Fibroblast of peridontal ligament (primary cell): ENCODE results near the gene RAD51D.
"Not testable (repeated sequence)": the region's sequence is repeated elsewhere in the genome, so short reads cannot be mapped to it uniquely, and the experiment has no call there.

Source experiments
- DNase-seq: peaks from one replicate; pipeline ENCODE4 v3.0.0-alpha.2; 2010; ENCODE audit errors: extremely low read depth

Gene RAD51D

DNA sequence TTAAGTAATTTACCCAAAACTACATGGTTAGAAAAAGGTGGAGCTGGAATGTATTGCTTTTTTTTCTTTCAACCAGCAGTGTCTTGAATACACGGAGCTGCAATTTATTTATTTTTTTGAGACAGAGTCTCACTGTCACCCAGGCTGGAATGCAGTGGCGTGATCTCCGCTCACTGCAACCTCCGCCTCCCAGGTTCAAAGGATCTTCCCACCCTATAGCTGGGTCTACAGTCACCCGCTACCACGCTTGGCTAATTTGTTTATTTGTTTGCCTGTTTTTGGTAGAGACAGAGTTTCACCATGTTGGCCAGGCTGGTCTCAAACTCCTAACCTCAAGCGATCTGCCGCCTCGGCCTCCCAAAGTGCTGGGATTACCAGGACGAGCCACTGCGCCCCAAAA is 29.0 kb downstream of the RAD51D start:
- not testable (repeated sequence) for DNase-seq

DNA sequence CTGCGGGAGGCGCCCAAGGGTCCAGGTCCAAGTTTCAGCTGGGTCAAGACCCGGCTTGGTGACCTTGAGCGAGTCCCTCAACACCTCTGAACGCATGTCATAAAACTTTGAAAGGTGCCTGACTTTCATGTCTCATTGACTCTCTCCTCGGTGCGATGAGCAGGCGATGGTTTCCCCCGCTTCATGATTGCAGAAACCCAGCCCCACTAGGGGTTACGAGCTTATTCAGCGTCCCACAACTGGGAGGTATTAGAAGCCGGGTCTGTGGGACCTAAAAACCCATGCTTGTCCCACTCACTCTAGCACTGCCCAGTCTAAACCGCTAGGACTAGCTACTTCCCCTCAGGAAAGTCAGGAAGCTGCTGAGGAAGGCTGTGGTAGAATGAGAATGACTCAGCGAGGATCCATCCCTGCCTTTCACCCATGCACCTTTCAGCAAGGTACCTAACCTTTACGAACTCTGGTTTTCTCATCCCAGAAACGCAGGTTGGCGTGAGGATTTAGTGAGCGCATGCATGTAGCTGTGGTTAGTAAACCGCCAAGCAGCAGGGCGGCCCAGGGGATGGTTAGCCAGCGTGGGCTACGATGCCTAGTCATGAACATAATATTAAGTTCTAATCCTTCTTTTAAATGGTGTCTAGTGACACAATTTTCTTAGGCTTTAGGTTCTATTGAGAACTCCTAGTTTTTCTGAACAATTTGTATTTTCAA is 29.9 kb downstream of the RAD51D start:
- peak; percentile 38 for DNase-seq

DNA sequence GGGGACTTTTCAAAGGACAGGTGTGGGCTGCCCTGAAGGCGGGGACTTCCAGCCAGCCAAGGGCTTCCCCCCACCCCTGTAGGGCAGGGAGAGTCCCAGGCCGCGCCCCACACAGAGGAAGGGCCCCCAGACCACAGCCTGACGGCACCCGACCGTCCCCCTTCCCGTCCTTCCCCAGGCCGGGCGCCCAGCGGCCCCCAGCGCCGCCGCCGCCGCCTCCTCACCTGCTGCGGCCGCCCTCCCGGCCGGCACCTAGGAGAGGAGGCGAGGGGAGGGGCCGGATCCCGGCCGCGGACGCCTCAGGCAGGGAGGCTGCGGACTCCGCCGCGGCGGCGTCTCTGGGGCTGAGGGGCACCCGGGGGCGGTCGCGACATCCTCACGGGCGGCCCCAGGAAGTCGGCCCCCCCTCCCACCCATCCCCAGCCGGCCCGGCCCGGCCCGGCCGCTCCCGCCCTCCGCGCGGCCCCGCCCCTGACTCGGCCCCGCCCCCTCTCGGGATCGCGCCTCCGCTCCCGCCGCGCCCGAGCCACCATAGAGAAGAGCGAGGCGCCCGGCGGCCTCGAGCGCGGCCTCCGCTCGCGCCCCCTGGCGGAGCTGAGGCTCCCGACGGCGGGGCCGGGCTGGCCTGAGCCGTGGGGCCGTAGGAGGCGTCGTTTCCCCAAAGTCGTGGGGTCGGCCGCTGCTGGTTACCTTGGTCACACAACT is 30.6 kb downstream of the RAD51D start:
- DNase-seq = peak; percentile 65

DNA sequence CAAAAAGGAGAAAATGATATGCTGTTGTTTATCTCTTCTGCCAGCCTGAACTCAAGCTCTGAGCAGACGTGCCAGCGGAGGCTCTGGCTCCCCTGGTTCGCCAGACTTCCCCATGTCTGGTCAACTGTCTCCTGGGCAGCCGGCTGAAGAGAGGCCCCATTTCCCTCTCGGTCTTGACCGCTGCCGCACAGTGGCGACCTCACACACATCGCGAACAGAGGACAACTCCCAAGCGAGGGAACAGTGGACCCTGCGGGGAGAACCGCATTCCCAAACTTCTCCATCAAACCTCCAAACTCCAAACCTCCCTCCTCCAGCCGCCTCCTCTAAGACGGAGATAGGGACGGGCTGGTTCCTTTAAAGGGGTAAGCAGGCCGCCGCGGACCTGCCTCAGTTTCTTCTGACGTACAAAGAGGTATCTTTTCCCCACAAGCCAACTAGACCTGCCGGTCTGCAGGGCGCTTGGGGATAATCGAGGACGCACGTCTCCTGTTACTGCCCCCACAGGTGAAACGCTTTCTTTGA is 31.2 kb downstream of the RAD51D start:
- peak; percentile 46 for DNase-seq

DNA sequence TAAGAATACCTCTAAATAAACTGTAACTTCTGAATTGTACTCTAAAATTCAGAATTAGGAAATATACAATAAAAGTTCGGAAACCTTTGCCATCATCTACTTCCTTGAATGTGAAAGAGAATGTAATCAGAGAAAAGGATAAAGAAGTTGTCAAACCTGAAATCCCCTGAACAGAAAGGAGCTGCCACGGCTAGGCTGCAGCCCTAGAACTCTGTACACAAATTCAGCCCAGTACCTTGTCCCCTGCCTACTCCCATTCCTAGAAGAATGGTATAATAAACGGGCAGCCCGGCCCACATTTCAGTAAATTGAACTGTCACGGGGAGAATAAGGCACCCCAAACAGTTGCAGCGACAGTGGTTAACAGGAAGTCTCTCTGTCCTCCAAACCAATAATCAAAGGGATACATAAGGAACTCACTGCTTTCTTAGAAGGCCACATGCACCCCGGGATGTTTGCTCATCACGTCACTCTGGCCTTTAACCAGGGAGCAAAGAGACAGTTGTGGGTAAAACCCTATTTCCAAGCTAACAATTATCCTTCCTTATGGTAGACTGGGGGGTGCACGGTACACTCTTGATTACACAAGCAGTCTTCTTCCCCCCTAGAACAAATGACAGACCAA is 31.8 kb downstream of the RAD51D start:
- peak; percentile 39 for DNase-seq

DNA sequence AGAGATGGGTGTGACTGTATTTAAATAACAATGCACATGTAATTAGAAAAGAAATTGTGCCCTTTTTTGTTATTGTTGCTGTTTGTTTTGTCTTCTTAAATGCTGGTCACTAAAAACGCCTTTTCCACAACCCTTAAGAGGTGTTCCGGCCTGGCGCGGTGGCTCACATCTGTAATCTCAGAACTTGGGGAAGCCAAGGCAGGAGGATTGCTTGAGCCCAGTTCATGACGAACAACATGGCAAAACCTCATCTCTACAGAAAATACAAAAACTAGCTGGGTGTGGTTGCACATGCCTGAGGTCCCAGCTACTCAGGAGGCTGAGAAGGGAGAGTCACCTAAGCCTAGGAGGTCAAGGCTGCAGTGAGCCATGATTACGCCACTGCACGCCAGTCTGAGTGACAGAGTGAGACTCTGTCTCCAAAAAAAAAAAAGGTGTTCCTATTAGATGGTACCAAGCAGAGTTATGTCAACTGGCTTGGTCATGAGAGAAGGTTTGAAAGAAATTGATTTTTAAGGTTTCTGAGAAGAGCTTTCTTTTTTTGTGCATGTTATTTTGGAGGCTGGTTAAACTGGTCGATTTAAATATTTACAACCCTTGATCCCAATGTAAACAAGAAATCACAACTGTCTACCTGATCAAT is 32.6 kb downstream of the RAD51D start:
- DNase-seq = no peak

DNA sequence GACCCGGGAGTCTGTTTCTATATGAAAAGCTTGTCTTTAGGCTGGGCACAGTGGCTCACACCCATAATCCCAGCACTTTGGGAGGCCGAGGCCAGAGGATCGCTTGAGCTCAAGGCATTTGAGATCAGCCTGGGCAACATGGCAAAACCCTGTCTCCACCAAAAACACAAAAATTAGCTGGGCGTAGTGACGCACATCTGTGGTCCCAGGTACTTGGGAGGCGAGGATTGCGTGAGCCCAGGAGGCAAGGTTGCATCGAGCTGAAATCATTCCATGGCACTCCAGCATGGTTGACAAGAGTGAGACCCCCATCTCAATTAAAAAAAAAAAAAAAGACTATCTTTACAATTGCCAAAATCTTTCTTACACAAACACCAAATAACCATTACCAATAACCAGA is 33.5 kb downstream of the RAD51D start:
- no peak for DNase-seq

DNA sequence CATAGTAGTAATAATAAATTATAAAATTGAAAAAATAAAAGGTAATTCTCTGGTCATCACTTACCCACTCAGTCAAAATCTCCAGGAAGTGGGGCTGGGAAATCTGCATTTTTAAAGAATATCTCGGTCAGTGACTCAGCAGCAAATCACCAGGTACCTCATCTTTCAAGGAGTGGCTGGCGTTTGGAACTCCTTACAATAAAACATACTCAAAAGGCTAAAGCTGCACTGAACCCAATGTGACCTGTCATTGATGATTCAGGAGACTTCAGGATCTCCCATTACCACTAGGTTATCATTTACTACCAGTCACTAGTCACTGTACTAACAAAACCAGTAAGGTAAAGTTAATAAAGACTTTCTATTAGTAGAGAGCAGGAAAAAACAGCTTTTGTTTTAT is 34.7 kb downstream of the RAD51D start:
- DNase-seq = no peak

DNA sequence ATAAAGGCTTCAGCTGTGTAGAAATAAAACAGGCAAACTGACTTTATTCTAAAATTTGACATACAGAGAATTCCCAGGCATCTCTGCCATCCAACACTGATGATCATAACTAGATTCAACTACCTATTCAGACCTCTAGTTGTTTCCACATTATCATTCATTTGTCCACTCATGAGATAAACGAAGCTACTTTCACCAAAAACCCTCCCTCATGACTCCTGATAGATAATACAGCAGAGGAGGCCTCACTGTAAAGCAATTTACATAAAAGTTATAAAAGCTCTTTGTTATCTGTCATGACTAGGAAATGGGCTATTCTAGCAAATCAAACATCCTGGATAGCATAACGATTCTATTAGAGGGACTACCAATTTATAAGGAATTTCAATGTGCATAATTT is 36.6 kb downstream of the RAD51D start:
- no peak for DNase-seq

DNA sequence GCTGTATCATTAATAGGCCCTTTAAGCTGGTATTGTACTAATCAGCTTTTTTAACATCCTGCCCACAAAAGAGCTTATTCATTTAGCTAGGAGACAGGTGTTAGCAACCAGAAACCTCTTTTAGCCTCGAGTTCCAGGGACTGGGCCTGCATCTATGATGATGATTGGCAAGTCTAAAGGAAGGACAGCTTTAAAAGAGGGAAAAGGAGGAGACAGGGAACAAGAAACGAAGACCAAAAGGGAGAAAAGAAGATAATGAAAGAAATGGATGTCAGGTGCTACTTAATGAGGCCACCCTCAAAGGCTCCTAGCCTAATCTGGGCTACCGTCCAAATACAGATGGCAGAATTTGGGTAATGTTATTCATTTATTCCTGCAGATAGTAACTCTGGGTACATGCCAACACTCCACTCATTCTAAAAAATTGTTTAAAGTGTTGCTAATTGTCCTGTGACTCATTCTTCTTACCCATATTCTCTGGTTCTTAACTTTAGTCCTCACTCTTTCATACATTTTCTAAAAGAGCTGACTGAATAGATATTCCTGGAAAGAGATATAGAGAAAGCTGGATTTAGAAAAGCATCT is 37.5 kb downstream of the RAD51D start:
- DNase-seq = peak; percentile 83

DNA sequence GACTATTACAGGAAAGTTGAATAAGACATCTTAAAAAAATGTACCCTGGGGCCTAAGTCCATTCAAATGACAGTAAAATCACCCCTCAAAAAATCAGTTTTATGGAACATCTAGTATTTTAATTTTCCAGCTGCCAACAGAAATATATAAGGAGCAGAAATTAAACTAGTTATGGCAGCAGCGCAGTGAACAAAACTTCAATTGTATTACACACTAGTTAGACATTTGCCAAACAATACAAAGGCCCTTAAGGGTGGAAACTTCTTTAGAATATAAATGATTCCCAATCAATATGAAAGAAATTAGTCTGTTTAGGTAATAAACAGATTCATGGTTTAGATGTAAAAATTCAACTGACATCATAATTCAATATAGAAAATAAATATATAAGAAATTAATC is 38.0 kb downstream of the RAD51D start:
- no peak for DNase-seq

DNA sequence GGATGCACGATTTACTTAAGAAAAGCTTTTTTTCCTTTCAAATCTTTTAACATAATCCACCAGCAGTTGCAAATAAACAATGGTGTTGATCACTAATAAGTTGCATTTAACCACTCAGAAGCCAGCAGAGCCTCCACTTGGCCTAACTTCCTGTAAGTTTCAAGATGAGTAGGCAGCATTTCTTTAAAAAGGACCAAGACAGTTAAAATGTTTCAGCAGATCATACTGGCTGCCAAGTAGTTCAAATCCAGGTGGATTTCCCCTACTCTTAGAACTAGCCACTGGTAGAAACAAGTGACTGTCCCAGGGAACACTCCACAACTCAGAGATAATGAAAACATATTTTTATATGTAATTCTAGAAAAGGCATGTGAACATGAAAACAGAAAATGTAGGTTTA is 39.1 kb downstream of the RAD51D start:
- no peak for DNase-seq

DNA sequence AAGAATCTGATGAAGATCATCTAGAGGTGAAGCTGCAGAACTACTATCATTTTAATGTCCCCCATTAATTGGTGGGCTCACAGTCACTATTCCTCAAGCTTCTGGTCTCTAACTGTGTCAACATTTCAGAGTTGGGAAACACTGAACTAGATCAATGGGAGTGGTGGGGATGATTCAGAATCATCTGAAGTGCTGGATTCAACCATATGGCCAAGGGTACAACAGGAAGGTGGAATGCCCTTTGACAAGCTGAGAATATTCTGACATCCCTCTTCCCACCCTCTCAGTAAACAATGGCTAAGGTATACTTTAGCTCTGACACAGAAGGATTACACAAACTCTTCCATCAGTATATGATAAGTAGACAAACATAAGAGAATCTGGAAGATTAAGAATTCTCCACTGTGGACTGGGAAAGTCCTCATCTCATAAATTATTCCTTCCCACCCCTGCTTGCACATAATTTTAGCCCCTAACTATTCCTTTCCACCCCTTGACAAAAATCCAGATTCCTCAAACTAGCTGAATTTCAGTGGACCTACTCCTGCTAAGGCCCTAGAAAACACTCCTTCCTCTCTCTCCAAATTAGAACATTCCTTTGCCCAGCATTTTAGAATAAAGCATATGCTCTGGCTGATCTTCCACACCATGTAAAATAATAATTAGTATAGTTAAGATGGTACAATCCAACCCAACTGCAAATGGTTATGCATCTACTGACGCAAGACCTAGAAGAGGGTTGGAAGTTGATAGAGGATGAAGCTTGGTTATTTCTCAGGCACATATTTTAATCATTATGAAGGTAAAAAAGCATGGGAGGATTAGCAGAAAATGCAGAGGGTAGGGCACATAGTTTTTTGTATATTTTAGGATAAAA is 39.9 kb downstream of the RAD51D start:
- no peak for DNase-seq

DNA sequence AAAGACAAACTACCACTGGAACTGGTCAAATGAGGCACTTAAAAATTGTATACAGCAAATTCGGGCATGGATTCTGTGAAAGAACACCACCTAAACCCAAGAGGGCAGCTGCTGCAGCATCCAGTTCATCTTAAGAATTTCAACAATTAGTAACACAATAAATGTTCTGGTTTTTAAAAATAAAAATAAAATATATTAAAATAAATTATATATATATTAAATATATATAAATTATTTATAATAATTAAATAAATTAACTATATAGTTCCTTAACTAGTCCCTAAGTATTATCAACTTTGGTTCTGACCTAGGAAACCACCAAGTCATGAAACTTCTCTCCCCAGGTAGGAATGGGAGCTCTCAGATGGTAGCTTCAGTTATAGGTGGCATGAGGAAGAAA is 42.8 kb downstream of the RAD51D start:
- DNase-seq = no peak

DNA sequence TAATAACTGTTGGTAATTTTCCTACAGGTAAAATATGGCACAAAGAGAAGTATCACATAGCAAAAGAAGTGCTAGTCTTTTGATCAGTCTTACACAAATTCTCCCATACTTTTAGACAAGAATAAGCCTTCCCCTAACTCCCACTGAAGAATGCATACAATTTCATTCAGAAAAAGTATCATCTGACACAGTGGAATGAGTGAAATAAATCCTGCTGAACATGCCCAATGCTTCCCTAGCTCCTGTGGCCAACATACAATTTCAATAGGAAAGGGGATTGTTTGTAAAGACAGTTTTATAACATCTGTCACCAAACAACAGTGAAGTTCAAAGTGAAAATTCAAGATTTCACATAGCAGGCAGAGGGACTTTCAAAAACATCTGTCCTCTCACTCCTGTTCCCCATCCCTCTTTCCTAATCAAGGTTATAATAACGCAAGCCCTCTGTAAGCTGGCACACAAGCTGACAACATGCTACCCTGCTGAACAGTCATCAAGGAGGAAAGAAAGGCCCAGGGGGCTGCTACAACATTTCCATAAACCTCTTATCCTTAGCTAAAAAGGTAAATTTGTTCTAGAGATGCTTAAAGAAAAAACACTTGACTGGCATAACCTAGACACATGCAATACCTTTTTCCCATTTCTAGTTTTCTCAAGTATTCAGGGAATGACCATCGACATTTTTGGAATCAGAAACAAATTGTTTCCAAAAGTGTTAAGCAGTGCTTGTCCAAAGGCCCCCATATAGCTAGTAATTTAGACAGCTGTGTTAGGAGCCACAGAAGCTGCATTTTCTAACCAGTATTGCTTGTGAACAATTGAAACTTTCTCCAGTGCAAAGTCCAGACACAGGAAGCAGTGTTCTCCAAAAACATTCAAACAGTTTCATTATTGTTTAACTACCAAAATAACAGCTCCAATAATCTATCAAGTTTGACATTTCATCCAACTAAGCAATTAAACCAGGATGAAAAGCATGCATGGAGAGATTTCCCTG is 44.7 kb downstream of the RAD51D start:
- DNase-seq = no peak

DNA sequence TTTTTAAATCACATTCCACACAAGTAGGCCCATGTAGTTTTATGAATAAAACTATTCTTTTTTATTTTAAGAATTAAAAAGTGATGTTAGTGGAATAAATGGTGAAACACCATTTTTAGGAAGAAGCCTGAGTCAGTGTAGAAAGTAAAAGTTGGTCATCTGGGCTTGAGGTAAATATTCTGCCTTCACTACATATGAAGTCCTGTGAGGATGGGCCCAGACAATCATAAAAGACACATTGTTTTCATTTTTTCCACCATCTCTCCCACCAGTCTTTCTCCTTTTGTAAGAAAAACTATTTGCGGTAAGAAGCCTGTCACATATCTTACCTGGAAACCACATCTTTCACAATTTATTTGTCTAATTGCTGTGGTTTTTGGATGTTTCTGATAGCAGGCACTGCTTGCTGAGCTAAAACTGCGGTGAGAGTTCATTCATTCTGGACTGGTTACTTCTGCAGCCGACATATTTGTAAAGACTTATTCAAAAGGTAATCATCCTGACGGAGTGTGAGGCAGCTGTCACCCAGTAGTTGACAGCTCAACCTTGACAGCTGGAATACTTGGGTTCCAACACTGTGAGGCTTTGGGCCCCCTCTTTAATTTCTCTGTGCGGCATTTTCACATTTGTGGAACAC is 45.6 kb downstream of the RAD51D start:
- DNase-seq = no peak

DNA sequence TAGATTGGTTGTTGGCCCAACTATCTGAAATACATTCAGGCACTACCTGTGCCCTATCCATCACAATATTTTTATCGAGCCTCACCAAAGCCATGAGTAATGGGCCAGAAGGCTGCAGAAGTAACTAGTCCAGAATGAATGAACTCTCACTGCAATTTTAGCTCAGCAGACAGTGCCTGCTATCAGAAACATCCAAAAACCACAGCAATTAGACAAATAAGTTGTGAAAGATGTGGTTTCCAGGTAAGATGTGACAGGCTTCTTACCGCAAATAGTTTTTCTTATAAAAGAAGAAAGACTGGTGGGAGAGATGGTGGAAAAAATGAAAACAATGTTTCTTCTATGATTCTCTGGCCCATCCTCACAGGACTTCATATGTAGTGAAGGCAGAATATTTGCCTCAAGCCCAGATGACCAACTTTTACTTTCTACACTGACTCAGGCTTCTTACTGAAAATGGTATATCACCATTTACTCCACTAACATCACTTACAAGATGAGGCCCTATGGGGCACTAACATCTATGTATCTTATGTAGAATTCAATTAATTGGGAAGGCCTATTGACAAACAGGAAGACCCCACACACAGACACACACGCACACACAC is 46.4 kb downstream of the RAD51D start:
- DNase-seq = no peak

DNA sequence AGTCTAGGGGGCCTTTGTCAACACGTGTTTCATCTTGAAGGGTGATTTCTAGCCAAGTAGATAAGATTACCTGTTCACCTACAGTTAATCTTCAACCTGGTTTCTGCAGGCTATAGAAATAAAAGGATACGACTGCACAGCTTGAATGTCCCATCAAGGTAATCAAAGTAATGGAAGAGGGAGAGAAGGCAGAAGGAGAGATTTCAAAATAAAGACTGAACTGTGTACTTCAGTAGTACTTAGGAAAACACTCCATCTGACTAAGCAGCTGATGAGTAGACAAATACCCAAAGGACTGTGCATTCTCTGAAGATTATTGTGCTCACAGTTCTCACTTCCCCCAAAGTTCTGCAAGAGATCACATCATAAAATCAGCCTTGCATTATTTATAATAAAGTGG is 50.3 kb downstream of the RAD51D start:
- peak; percentile 74 for DNase-seq

DNA sequence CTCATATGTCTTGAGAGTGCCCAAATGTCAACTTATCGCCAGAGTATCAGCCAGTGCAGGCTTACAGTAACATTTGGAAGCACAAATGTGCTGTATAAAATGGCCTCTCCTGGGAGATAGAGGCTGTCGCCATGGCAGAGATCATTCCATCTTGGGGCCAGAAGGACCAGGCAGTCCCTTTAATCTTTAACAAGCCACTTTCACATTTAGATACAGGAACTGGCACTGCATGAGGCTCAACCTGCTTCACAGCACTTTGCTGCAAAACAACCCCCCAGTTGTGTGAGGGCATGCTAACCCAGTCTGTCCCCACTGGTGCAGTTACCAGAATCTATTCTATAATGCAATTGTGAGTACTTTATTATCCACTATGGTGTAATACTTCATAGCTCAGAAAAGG is 51.4 kb downstream of the RAD51D start:
- no peak for DNase-seq
